HepG2 (cell line): ENCODE measurements around the gene MGAT5. TPM values are rescaled to one million over a fixed set of nuclear protein-coding genes. Genes with fewer than 3 reads are reported as not detected.

Experiments used
- ATAC-seq: fragments of 200-7000 bp; cut with Tn5 transposase; 3 replicates; pipeline ENCODE4 v1.9.1; 2020; ENCODE audit warnings: mild to moderate bottlenecking, moderate library complexity
- BruUV-seq: library from RNA; stranded (reverse); fragments of 400-500 nt; replicated peaks from 2 replicates; lab custom pipeline; 2021; lab: Mats Ljungman, UMichigan
- CTCF ChIA-PET: fragments of 300-600 bp; formaldehyde crosslinking; extraction: SDS; loops from one replicate; lab custom pipeline; 2021; ENCODE audit warnings: low total read pairs, inconsistent platforms, low intra/inter-chr PET ratio; lab: Yijun Ruan, JAX
- POLR2A ChIA-PET: fragments of 350-600 bp; sonication (Branson Sonifier 250); formaldehyde crosslinking; loops from one replicate; lab custom pipeline; 2020; ENCODE audit warnings: antibody characterized with exemption, inconsistent platforms; lab: Yijun Ruan, JAX
- DNase-seq: peaks from one replicate; pipeline ENCODE4 v3.0.0-alpha.2; 2015; ENCODE audit warnings: low spot score
- FAIRE-seq: peaks from 3 replicates; lab custom pipeline; 2011; peaks lifted over from hg19 to GRCh38; lab: Jason Lieb, UNC
- H2AFZ ChIP-seq: one replicate; pipeline ENCODE4 v1.6.1; 2011; ENCODE audit warnings: low read length, inconsistent platforms
- H3K27ac ChIP-seq: fragments of 300-600 bp; 3 replicates; pipeline ENCODE4 v1.8.0; 2011; ENCODE audit warnings: mixed run types, mild to moderate bottlenecking, mixed read lengths, low read length, inconsistent platforms; ENCODE audit not compliant: insufficient read depth; ENCODE audit errors: extremely low read length
- H3K27me3 ChIP-seq, 2 experiments: fragments of 200-600 bp in 1 of 2; 2 replicates in 1 of 2; 3 replicates in 1 of 2; pipeline versions ENCODE4 v1.6.0 to v1.8.0; 2011; ENCODE audit warnings: low read length in 2 of 2, mild to moderate bottlenecking in 2 of 2, moderate library complexity in 2 of 2, inconsistent platforms in 1 of 2; ENCODE audit not compliant: insufficient read depth in 2 of 2, control insufficient read depth in 1 of 2
- H3K36me3 ChIP-seq, 2 experiments: fragments of 200-600 bp in 1 of 2; replicated peaks in 1 of 2; 2 replicates in 1 of 2; 3 replicates in 1 of 2; pipeline versions ENCODE4 v1.5.1 to v1.8.0; 2011; ENCODE audit warnings: low read length in 2 of 2, inconsistent platforms in 1 of 2; ENCODE audit not compliant: insufficient read depth in 2 of 2, control insufficient read depth in 1 of 2
- H3K4me1 ChIP-seq: 2 replicates; pipeline ENCODE4 v1.5.1; 2012; ENCODE audit warnings: low read length, inconsistent platforms; ENCODE audit not compliant: insufficient read depth
- H3K4me2 ChIP-seq: 2 replicates; pipeline ENCODE4 v1.6.0; 2011; ENCODE audit warnings: low read depth, low read length, inconsistent platforms
- H3K4me3 ChIP-seq, 3 experiments: fragments of 200-600 bp in 1 of 3; sonication (generic), shearing (Covaris generic) in 1 of 3; replicated peaks in 1 of 3; 2 replicates each; pipeline ENCODE4 v1.5.1; 2011 to 2016; ENCODE audit warnings: low read length in 3 of 3, inconsistent platforms in 2 of 3, low read depth in 2 of 3, mild to moderate bottlenecking in 2 of 3, control low read depth in 1 of 3, mixed read lengths in 1 of 3; ENCODE audit not compliant: insufficient read depth in 1 of 3
- H3K79me2 ChIP-seq: one replicate; pipeline ENCODE4 v1.6.1; 2011; ENCODE audit warnings: low read length, inconsistent platforms; ENCODE audit not compliant: insufficient read depth
- H3K9ac ChIP-seq: 2 replicates; pipeline ENCODE4 v1.6.0; 2011; ENCODE audit warnings: mild to moderate bottlenecking, low read depth, low read length, inconsistent platforms; ENCODE audit not compliant: insufficient read depth
- H3K9me3 ChIP-seq: 2 replicates; pipeline ENCODE4 v1.5.1; 2012; ENCODE audit warnings: mild to moderate bottlenecking, low read length
- H4K20me1 ChIP-seq: 2 replicates; pipeline ENCODE4 v1.6.0; 2011; ENCODE audit warnings: inconsistent platforms, mild to moderate bottlenecking, low read length, moderate library complexity; ENCODE audit not compliant: insufficient read depth
- ARID5B ChIP-seq: IDR thresholded peaks from 2 replicates; pipeline ENCODE4 v1.4.0; 2020; ENCODE audit warnings: mild to moderate bottlenecking, missing genetic modification reagents
- ARNT2 ChIP-seq: sonication (generic); formaldehyde crosslinking; IDR thresholded peaks from 2 replicates; pipeline ENCODE4 v1.8.0; 2022; ENCODE audit warnings: mild to moderate bottlenecking, low read depth, missing genetic modification reagents, moderate library complexity
- ELF4 ChIP-seq: sonication (generic); formaldehyde crosslinking; IDR thresholded peaks from 2 replicates; pipeline ENCODE4 v1.5.0; 2020; ENCODE audit warnings: missing genetic modification reagents, mild to moderate bottlenecking, moderate library complexity, borderline replicate concordance
- HNRNPLL ChIP-seq: fragments of 200-400 bp; formaldehyde crosslinking; IDR thresholded peaks from 2 replicates; pipeline ENCODE4 v1.6.1; 2017; ENCODE audit warnings: mild to moderate bottlenecking, low read depth, low read length; ENCODE audit not compliant: poor library complexity, severe bottlenecking
- IRF9 ChIP-seq: sonication (generic); formaldehyde crosslinking; IDR thresholded peaks from 2 replicates; pipeline ENCODE4 v1.8.0; 2022; ENCODE audit warnings: missing genetic modification reagents, mild to moderate bottlenecking, borderline replicate concordance
- TCF7 ChIP-seq: sonication (generic); IDR thresholded peaks from 2 replicates; pipeline ENCODE4 v1.6.1; 2016; ENCODE audit warnings: antibody characterized with exemption, low read depth
- ZFP90 ChIP-seq: sonication (generic); formaldehyde crosslinking; IDR thresholded peaks from 2 replicates; pipeline ENCODE4 v1.8.0; 2022; ENCODE audit warnings: missing genetic modification reagents, mild to moderate bottlenecking, inconsistent platforms, borderline replicate concordance
- ZMYM3 ChIP-seq: sonication (generic); formaldehyde crosslinking; IDR thresholded peaks from 2 replicates; pipeline ENCODE4 v1.5.1; 2020; ENCODE audit warnings: mild to moderate bottlenecking, missing genetic modification reagents
- ZNF253 ChIP-seq: sonication (generic); formaldehyde crosslinking; IDR thresholded peaks from 2 replicates; pipeline ENCODE4 v1.8.0; 2022; ENCODE audit warnings: mild to moderate bottlenecking, missing genetic modification reagents, borderline replicate concordance
- ZNF33A ChIP-seq: sonication (generic); formaldehyde crosslinking; IDR thresholded peaks from 2 replicates; pipeline ENCODE4 v1.5.1; 2020; ENCODE audit warnings: missing genetic modification reagents, mild to moderate bottlenecking, moderate library complexity, borderline replicate concordance
- ZNF891 ChIP-seq: sonication (generic); formaldehyde crosslinking; IDR thresholded peaks from 2 replicates; pipeline ENCODE4 v1.5.0; 2020; ENCODE audit warnings: mild to moderate bottlenecking, missing genetic modification reagents
- ZSCAN25 ChIP-seq: sonication (generic); formaldehyde crosslinking; IDR thresholded peaks from 2 replicates; pipeline ENCODE4 v1.8.0; 2022; ENCODE audit warnings: mild to moderate bottlenecking, missing genetic modification reagents
- WGBS: methylation state at CpG from one replicate; pipeline ENCODE4 v1.1.6; 2017; ENCODE audit warnings: low lambda C conversion rate; 5-methylcytosine and 5-hydroxymethylcytosine counted together
- in situ Hi-C: cut with HindIII; loops from 2 replicates; pipeline ENCODE4 v1.10.0; 2017; ENCODE audit warnings: low pct_unique_long_range_greater_than_20kb; ENCODE audit not compliant: extremely low pct_ligation_motif_present
- intact Hi-C: fragments of 100-400 bp; cut with micrococcal nuclease; formaldehyde crosslinking; loops from one replicate; pipeline ENCODE4 v1.10.0; 2022; ENCODE audit not compliant: unreplicated experiment
- polyA plus RNA-seq, 8 experiments: library from polyadenylated mRNA; depleted of rRNA in 3 of 8; stranded (reverse) in 7 of 8; unstranded in 1 of 8; fragments of >200 nt; fragmentation: Illumina TruSeq in 4 of 8; extraction: Trizol in 4 of 8; gene quantifications; 2 replicates each; pipeline versions ENCODE4 v1.2.1 to v1.2.3, GENCODE V29; 2011 to 2016; ENCODE audit warnings: low read depth in 4 of 8, missing spikeins in 1 of 8, mixed read lengths in 1 of 8; ENCODE audit not compliant: insufficient read depth in 1 of 8
- total RNA-seq, 5 experiments: library from RNA; depleted of rRNA; stranded (reverse); fragments of >200 nt; fragmentation: Illumina TruSeq; extraction: Trizol; gene quantifications; 2 replicates each; pipeline ENCODE4 v1.2.3, GENCODE V29; 2016; ENCODE audit warnings: low read depth in 1 of 5

MGAT5 gene
- total and polyA plus RNA-seq, 2 of the 13 experiments (the other 11 are each of a cell fraction or from before 2014, with no cell fraction given): 33.1 to 60.2 TPM

GRCh38 chr2:134256956-134257355, 3.1 kb downstream of the MGAT5 start:
- in situ Hi-C loops: no loop called here
- TF ChIP-seq ZNF33A (no peak), ELF4 (no peak), ARID5B (CRISPR knock-in tag) (no peak), ZMYM3 (no peak), ZNF891 (CRISPR knock-in tag) (no peak), ZSCAN25 (CRISPR knock-in tag) (no peak), IRF9 (CRISPR knock-in tag) (no peak), ZFP90 (CRISPR knock-in tag) (no peak), HNRNPLL (no peak), TCF7 (no peak), ZNF253 (CRISPR knock-in tag) (no peak), ARNT2 (no peak)
- Histone ChIP-seq H3K27ac (no peak overlapping the region), H3K9me3 (no peaks in the 10 kb centered on the region), H3K9ac (no peak overlapping the region), H3K4me1 (peaks cover 14% of the 10 kb centered on the region), H3K79me2 (peaks cover 3% of the 10 kb centered on the region), H3K27me3 (no peaks in the 10 kb centered on the region), H4K20me1 (no peaks in the 10 kb centered on the region), H3K4me2 (no peak overlapping the region), H3K4me3 (no peak overlapping the region), H3K36me3 (peaks cover 14 to 32% of the 10 kb centered on the region in 2 experiments), H2AFZ (no peak overlapping the region)
- intact Hi-C loops: no loop called here
- ChIA-PET POLR2A (no interaction called here), CTCF (no interaction called here)
- ATAC-seq (no peak), FAIRE-seq (no peak), DNase-seq (no peak)
- BruUV-seq: no TSS peak
- WGBS: 91% methylated on average over 2 of the region's 2 CpGs
